NCI-H345 (cell line): ENCODE results near the gene RASD2.

ENCODE experiments used
- DNase-seq: peaks from one replicate; lab custom pipeline; 2025; lab: John Stamatoyannopoulos, UW

RASD2 gene

DNA sequence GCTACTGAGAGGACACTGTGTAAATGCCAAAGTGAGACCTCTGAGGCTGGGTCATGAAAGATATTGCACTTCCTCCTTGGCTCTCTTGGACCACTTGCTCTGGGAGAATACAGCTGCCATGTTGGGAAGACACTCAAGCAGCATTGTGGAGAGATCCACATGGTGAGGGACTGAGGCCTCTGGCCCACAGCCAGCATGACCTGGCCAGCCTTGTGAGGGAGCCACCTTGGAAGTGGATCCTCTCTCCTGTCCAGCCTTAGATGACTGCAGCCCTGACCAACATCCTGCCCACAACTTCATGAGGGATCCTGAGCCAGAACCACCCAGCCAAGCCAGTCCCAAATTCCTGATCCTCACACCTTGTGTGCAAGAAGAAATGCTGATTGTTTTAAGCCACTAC lies 46.1 kb downstream of the RASD2 start:
- DNase-seq = no peak

DNA sequence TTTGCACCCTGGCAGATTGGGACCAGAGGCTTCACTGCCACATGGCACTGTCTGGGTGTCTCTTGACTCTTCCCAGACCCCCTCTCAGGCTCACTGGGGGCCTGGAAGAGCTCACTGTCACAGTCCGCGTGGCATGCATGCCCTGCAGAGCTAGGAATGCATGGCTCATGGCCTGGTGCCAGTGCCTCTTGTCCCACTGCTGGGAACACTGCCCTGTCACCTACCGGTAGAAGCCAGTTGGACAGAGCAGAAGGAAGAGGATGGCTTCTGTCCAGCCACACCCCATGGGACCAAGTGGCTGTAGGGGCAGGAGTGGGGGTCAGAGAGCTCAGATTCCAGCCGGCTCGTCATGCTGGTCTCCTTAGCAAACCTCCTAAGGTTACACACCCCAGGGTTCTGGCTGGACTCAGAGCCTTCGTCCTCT lies 46.8 kb downstream of the RASD2 start:
- DNase-seq = no peak

DNA sequence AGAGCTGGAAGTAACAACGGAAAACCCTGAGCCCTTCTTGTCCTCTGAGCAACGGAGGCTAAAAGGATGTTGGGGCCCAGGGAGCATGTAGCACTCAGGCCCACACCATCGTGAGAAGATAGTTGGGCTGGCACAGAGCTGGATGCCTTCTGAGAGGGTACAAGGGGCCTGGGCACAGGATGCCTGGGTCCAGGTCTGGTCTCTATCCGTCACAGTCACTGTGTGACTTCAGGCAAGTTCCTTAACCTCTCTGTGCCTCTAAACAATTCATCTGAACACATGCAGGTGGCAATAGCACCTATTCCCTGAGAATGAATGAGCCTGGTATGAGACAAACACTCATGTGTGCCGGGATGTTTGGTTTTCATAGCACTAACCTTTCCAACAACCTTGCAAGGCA lies 47.3 kb downstream of the RASD2 start:
- DNase-seq = no peak

DNA sequence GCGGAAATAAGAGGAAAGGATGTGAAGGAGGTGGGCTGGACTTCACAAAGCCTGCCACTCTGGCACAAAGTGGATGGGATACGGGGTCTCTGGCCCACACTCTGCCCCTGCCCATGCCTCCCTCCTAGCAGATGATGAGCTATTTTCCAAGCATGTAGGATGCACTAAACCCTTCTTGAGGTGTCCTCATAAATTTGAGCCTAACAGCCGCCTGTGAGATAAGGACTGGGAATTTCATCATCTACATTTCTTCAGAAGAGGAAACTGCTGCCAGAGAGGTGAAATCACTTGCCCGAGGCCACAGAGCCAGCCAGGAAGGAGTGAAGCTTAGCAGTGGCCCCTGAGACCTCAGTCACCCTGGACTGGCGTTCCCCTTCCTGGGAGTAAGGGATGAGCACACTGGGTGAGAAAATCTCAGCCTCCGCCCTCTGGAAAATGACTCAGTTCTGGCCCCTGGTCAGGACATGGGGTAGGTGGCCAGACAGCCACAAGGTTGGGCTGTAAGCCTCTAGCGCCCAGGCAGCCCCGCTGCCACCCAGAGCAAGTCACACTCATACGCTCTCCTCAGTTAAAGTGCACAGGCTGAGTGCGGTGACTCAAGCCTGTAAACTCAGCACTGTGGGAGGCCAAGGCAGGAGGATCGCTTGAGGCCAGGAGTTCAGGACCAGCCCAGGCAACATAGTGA lies 48.6 kb downstream of the RASD2 start:
- no peak for DNase-seq

DNA sequence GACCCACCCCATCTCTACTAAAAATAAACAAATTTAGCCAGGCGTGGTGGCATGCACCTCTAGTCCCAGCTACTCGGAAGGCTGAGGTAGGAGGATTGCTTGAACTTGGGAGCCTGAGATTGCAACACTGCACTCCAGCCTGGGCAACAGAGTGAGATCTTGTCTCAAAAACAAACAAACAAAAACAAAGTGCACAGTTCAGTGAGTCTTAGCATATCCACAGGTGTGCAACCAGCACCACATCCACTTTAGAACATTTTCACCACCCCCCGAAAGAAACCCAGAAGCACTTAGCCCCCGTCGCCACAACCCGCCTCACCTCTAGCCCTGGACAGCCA lies 49.1 kb downstream of the RASD2 start:
- no peak for DNase-seq

DNA sequence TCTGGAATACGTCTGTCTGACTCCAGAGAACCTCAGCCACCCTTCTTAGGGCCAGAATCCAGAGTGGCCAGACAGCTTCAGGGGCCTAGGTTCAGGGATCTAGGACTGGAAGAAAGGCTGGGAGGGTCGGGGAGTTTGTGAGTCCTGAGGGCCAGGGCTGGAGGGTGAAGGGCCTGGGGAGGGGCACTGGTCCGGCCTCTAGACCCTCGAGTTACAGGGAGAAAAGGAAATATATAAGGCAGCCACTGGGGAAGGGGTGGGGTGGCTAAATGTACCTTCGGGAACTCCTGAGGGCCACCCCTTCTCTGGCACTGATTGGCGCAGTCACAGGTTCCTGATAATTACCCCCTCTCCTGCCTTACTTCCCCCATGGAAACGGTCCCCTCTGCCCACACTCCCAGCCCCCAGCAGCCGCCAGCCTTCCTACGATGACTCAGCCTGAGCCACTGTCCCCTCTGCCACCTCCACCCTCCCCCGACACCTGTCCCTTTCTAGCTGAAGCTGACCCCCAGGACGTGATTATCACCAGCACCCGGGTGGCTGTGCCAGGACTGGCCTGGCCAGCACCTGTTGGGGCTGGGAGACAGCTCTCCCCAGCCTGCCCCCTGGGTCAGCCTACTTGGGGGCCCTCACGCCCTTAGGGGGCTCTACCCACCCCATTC lies 50.1 kb downstream of the RASD2 start:
- DNase-seq = no peak

DNA sequence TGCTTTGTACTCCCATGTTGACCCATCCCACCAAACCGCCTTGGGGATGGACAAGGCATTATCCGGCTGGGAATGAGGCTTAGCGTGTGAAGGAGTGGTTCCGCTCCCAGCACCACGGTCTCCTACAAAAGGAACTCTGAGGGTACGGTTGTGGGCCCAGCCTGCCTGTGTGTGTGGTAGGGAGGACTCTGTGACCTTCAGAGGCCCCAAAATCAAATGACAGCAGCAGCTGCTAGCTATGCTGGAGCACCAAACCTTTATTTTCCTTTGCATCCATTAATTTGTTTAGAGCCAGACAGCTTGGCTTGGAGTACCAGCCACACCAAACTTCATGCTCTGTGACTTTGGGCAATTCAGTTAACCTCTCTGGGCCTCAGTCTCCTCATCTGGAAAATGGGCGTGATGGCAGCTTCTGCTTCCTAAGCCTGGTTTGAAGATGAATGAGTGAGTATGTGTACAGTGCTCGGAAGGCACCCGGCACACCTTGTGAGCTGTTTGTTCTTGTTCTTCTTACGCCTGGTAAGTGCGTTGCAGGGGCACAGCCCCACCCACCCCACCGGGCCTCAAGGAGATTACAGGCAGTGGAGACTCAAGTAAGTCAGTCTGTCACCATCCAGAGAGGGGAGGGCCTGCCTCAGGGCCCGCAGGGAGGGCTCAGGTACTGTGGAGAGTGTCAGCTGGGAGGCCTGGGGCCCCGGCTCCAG lies 51.2 kb downstream of the RASD2 start:
- no peak for DNase-seq

DNA sequence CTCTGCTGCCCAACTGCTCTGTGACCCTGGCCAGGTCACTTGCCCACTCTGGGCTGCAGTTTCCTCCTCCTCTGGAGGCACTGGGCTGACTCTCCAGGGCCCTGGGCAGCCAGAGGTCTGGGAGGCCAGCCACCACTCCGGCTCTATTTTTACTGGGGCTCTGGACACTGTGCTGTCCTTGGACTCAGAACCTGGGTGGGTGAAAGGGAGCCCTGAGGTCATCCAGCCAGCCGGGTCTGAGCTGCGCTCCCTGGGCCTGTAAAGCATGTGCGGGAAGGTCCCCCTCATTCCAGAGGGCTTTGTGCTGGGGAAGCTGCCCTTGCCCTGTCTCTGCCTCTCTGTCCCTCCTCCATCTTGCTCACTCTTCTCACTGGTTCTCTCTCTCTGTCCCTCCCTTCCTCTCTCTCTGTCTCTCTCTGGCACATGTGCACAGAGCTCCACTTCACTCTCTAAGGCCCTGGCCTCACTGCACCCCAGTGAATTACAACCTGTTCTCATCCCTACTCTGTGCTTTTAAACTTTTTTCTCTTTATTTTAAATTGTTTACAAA lies 51.9 kb downstream of the RASD2 start:
- no peak for DNase-seq

DNA sequence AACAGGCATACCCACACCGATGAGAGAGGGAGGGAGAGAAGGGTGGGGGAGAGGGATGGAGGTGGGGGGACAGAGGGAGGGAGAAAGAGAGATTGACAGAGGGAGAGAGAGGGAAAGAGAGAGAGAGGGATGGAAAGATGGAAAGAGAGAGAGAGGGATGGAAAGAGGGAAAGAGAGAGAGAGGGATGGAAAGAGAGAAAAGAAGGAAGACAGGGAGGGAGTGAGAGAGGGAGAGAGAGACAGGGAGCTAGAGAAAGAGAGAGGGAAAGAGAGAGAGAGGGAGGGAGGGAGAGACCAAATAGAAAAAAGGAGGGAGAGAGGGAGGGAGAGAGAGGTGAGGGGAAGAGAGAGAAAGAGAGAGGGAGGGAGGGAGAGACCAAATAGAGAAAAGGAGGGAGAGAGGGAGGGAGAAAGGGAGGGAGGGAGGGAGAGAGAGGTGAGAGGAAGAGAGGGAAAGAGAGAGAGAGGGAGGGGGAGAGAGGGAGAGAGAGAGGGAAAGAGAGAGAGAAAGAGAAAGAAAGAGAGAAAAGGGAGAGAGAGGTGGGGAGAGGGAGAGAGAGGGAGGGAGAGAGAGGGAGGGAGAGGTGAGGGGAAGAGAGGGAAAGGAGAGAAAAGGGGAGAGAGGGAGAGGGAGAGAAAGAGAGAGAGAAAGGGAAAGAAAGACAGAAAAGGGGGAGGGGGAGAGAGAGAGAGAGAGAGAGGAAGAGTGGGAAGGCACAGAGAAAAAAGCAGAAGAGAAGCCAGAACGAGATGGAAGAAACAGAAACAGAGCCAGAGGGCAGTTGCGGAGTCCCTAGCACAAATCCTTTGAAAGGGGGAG lies 52.6 kb downstream of the RASD2 start:
- DNase-seq = no peak

DNA sequence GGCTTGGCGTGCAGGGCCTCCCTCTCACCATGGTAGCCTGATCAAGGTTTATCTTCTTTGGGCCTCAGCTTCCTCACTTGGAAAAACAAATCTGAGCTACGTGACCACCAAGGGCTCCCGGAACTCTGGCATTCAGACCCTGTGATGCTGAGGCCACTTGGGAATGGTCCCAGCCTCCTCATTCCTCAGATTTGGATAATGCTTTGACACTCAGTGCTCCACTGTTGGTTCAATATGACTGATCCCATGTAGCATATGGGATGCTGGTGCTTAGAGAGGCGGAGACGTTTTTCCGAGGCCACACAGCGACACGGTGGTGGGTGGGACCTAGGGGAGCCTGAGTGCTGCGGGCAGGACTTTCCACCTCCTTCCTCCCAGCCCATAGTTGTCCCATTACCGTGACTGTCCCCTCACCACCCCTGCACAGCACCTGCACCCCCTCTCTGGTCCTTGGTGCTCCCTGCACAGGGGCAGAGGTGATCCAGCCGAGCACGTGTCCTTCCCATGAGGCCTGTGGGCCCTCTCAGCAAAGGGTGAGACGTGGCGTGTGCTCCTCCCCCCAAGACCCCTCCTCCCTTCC lies 53.4 kb downstream of the RASD2 start:
- DNase-seq = no peak

DNA sequence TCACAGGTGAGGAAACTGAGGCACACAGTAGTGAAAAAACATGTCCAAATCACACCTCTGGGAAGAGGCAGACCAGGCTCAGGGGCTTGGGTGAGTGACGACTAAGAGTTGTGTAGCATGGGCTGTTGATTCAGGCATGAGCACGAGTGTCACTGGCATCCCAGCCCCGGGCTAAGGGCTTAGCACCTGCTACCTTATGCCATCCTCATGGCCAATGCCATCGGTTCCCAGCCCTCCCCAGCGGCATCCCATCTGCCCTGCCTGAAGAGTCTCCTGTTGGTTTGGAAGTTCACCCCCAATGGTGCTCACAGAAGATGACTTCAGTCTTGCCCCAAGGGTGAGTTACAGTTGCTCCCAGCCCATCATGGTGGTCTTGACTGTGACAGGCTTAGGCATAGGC lies 54.1 kb downstream of the RASD2 start:
- no peak for DNase-seq

DNA sequence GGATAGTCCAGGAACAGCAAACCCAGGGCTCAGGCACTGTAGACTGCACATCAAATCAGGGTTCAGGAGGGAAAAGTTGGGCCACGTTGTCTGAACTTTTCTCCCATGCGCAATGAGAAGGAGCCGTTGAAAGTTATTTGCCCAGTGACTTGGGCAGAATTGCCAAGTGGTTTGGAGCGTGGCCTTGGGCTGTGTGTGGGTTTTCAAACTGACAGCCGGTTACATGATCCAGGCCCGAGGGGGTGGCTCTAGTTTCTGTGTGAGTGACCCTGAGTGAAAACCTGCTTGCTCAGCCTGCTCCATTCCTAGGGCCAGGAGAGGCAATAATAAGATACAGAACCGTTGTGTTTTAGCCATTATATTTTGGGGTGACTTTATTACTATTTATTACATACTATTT lies 56.2 kb downstream of the RASD2 start:
- no peak for DNase-seq

DNA sequence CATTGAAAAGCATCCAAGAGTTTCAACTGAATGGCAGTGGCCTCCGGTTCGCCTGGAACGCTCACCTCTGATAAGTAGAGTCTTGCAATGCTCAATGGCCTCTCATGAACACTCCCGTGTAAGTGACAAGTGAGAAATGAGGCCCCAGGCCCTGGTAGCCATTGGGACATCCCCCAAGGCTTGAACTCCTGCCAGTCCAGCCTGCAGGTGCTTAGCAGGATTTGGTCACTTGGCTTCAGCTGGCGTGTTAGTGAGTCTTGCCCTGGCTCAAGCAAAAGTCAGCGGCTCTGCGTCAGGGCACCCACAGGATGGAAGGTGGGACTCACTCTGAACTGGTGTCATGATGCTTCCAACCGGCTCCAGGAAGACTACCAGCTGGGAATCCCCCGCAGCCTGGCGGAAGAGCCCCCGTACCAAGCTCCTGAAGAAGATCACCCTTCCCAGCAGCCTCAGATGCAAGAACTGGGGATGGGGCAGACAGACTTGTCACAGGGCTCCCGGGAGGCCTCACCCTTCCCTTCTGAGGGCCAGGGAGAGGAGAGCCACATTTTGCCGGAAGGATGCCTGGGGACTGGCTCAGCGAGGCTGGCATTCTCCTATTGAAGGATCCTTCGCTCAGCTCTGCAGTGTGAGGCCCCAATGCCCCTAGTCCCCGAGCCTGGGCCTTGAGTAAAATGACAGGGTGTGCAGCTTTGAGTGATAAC lies 57.2 kb downstream of the RASD2 start:
- no peak for DNase-seq

DNA sequence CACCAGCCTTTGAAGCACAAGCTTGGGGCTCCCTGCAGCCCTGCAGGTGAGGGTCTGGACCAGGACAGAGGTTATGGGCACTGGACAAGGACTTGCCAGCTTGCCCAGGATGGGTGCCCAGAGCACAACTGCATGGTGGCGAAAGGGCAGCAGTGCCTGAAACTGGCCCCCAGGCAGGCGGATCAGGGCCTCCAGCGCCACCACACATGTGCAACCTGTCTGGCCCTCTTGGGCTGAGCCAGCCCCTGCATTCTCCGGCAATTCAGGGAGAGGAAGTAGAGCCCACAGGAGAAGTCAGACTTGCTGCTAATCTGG lies 57.7 kb downstream of the RASD2 start:
- DNase-seq = no peak

DNA sequence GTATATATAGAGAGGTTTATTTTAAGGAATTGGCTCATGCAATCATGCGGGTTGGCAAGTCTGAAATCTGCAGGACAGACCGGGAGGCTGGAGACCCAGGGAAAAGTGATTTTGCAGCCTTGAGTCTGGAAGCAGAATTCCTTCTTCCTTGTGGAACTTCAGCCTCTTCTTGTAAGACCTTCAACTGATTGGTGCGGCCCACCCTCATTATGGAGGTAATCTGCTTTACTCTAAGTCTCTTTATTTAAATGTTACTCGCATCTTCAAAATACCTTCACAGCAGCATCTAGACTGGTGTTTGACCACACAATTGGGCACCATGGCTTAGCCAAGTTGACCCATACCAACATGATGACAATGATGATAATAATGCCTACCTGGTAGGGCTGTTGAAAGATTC lies 58.7 kb downstream of the RASD2 start:
- no peak for DNase-seq

DNA sequence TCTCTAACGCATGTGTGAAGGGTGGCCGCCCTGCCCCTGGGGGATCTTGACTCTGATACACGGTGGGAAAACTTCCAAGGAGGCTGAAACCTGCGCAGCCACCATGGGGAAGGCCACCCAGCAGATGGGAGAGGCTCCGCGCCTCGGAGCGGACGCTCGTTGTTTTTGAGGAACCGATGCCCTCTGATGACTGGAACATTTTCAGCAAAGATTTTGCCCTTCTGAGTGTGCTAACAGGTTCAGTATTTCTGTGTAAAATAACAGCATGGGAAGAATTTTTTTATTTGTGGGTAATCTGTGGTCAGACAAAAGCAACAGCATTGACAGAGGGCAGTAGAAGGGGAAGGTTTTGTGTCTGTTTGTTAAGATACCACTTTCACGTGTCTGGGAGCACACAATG lies 59.8 kb downstream of the RASD2 start:
- no peak for DNase-seq

DNA sequence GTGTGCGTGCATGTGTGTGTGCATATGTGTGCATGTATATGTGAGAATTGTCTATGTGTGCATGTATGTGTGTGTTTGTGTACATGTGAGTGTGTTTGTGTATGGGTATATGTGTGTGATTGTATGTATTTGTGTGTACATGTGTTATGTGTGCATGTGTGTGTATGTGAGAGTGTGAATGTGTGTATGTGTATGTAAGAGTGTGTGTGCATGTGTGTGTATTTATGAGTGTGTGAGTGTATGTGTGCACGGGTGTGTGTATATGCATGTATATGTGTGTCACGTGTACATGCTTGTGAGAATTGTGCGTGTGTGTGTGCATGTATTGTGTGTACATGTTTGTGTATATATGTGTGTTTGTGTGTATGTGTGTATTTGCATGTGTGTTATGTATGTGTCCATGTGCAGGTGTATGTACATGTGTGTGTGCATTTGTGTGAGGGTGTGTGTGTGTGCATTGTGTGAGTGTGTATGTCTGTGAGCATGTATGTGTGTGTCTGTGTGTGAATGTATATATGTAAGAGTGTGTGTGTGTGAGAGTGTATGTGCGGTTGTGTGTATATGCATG lies 60.5 kb downstream of the RASD2 start:
- no peak for DNase-seq

DNA sequence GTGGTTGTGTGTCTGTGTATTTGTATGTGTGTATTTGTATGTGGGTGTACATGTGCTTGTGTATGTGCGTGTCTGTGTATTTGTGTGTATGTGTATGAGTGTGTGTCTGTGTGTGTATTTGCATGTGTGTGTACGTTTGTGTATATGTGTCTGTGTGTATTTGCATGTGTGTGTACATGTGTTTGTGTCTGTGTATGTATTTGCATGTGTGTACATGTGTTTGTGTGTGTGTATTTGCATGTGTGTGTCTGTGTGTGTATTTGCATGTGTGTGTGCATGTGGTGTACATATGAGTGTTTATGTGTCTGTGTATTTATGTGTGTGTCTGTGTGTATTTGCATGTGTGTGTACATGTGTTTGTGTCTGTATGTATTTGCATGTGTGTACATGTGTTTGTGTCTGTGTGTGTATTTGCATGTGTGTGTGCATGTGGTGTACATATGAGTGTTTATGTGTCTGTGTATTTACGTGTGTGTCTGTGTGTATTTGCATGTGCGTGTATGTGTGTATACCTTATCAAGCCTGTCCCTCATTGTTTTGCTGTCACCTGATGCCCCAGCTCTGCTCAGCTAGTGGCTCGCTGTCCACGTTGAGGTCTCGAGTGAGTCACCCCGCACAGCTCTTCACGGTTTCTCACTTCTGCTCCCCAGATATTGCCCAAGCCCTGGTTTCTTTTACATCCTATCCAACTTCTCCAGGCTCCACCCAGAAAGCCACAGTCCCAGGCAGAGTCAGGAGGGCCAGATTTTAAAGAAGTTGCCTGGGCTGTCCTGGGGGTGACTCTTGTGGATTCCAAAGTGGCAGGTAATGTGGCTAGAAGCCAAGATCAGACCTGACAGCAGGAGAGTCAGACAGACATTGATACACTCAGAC lies 61.3 kb downstream of the RASD2 start:
- DNase-seq = no peak
